Measurements from ENCODE around the gene STAT4.
"Not testable (repeated sequence)": the region's sequence is repeated elsewhere in the genome, so short reads cannot be mapped to it uniquely, and the experiment has no call there.

Gene STAT4

DNA sequence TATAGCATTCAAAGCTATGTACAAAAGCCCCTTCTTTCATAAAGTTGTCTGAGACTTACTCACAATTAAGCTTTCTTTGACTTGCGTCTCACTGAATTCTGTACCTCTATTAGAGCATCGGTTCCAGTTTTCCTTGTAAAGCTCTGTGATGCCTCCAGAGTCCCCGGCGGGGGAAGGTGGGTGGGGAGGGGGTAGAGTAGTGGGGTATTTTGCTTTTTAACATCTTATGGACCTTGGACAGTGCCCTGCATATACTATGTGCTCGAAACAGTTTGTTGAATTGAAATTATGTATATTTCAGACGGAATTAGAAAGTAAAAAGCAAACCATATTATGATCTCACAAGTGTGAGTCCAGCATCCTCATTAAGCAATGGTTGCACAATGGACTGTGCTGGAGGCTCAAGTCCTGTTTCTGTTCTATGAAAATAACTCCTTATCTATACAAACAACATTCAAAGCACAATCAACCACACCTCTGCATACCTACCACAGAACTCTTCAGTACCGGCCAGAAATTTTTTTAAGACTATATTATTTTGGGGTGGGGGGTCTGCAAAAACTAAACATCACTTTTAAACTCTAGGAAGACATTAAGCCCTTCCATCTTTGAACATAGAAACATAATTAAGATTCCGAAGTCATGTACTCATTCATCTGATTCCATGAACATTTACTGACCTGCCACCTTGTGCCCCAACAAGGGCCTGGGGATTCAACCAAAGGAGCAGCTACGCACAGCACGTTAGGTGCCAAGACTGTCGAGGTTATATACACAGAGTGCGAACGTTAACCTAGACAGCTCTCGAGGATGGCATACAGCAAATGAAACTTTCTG lies 137.7 kb downstream of the STAT4 start:
- DNase-seq: no peak

- DNase-seq: no peak
Measured at GRCh38 chr2:191012346-191012745, 138.4 kb downstream of the STAT4 start.

DNA sequence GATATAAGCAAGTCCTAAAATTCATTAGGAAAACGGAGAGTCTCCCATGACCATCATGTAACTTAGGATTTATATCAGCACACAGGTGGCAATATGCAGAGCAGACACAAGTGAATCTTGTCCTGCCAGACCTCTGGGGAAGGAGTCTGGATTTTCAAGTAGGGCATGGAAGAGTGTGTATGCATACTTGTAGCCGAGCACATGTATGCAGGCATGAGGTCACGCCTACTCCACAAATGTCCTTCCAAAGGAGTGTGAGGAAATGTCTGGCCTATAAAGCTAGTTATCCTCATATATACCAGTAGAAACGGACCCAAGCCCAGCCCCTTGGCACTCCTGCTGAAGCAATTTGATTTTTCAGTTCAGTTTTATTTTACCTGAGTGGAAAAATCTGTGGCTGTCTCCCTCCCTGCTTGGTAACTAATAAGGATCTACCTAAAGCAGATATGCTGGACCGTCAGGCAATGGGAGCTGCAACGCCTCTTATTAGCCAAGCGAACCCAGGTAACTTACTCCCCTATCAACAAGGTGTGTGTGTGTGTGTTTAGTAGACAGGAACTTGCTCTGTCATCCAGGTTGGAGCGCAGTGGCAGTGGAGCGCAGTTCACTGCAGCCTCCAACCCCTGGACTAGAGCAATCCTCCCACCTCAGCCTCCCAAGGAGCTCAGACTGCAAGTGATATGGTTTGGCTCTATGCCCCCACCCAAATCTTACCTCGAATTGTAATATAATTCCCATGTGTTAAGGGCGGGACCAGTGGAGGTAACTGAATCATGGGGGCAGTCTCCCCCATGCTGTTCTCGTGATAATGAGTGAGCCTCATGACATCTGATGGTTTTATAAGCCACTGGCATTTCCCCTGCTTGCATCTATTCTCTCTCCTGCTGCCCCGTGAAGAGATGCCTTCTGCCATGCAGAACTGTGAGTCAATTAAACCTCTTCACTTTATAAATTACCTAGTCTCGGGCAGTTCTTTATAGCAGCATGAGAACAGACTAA lies 139.6 kb downstream of the STAT4 start:
- DNase-seq: no peak

GRCh38 chr2:191009541-191010374 lies 141.0 kb downstream of the STAT4 start:
- no peak for DNase-seq

GRCh38 chr2:191008286-191008685 lies 142.5 kb downstream of the STAT4 start:
- no peak for DNase-seq

GRCh38 chr2:191006997-191007783 lies 143.6 kb downstream of the STAT4 start:
- DNase-seq: no peak

GRCh38 chr2:191006297-191006696 lies 144.5 kb downstream of the STAT4 start:
- no peak for DNase-seq

GRCh38 chr2:191003405-191004309 lies 147.1 kb downstream of the STAT4 start:
- DNase-seq: no peak

GRCh38 chr2:191001624-191002023 lies 149.2 kb downstream of the STAT4 start:
- no peak for DNase-seq

- no peak for DNase-seq
Measured at GRCh38 chr2:191001032-191001431, 149.8 kb downstream of the STAT4 start.

GRCh38 chr2:190999949-191000665 lies 150.7 kb downstream of the STAT4 start:
- no peak for DNase-seq

DNA sequence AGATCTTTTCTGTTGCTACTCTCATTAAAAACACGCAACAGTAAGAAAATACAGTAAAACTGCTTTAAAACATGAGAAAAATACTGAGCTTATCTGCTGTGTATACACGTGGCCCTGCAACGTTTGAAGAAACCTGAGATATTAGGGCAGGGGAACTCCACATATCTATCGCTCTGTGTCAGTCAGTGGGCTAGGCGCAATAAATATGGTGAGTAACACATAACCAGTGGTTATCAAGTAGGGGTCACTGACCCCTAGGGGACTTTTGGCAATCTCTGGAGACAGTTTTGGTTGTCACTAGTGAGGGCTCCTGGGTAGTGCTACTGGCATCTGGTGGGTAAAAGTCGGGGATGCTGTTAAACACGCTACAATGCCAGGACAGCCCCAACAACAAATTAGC lies 151.7 kb downstream of the STAT4 start:
- DNase-seq: no peak

GRCh38 chr2:190997526-190998113 lies 153.2 kb downstream of the STAT4 start:
- DNase-seq: no peak

DNA sequence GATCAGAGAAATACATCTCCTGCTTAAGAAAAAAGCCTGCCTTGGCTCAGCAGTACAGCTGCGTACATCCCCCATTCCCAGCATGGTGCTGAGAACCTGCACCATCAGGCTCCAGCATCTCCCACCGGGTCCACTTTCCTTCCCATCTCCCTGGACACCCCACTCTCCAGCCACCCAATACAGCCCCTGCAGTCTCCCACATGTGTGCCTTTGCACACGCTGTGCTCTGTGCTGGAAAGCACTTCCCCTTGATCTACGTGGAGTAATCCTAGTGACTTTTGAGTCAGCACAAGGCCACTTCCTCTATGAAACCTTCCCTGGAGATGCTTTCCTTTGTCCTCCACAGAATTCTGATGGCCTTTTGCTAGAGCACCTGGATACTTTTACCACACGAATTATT lies 153.8 kb downstream of the STAT4 start:
- no peak for DNase-seq

- no peak for DNase-seq
Measured at GRCh38 chr2:190996338-190996946, 154.4 kb downstream of the STAT4 start.

- DNase-seq: not testable (repeated sequence)
Measured at GRCh38 chr2:190995315-190995714, 155.5 kb downstream of the STAT4 start.

DNA sequence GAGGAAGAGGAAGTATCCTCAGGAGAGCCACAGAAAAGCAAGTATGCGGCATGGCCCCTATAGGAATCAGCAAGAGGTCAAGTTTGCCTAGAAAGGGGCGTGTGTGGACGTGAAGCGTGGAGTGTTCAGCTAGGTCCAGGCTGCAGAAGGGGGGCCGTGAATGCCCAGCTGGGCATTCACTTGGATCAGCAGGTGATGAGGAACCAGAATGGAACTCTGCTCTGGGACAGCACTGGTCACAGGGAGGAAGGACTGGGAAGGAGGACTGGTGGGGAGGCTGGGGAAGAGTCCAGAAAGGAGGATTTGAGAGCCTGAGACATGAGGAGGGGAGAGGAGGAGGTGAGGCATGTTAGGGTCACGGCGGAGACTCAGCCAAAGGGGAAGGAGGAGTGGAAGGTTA lies 156.6 kb downstream of the STAT4 start:
- no peak for DNase-seq

DNA sequence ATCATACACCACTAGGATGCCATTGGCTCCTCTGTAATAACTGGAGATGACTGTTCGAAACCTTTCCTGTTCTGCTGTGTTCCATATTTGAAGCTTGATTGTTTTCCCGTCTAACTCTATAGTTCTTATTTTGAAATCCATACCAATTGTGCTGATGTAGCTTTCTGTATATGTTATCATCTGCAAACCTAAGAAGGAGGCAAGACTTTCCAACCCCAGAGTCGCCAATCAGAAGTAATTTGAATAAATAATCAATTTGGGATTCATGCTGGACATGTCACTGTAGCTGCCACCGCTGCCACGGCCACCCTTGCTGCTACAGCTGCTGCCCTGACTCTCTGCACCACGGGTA lies 157.5 kb downstream of the STAT4 start:
- DNase-seq: no peak

DNA sequence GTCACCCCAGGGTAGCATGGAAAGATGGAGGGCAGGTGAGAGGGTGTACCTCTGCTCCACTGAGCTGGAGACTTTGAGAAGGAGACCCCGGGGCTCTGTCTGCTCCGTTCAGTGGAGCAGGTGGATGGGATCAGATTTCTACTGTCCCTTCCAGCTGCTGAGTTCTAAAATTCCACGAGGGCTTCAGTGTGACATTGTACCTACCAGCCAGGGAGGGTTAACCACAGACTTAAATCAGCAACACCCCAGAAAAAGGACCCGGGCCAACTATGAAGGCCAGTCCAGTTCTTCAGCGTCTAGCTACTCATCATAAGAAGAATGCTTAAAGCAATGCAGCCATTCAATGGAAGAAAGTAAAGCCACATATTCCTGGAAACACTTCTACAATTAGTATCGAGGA lies 160.7 kb downstream of the STAT4 start:
- DNase-seq: no peak
